Osteocyte (in vitro differentiated cells): ENCODE data around the gene LCLAT1. TPM values are rescaled to one million over a fixed set of nuclear protein-coding genes. Genes with fewer than 3 reads are reported as not detected.

Experiments used
- DNase-seq: peaks from one replicate; pipeline ENCODE4 v3.0.0; 2021; ENCODE audit warnings: mixed read lengths; ENCODE audit not compliant: unreplicated experiment; ENCODE audit errors: extremely low spot score
- H3K27ac Mint-ChIP-seq: one replicate; pipeline ENCODE4 v1.8.0; 2021; ENCODE audit warnings: mild to moderate bottlenecking, mixed read lengths; ENCODE audit not compliant: unreplicated experiment
- H3K27me3 Mint-ChIP-seq: one replicate; pipeline ENCODE4 v1.8.0; 2021; ENCODE audit warnings: mixed read lengths; ENCODE audit not compliant: unreplicated experiment
- H3K36me3 Mint-ChIP-seq: one replicate; pipeline ENCODE4 v1.8.0; 2021; ENCODE audit warnings: mixed read lengths; ENCODE audit not compliant: unreplicated experiment
- H3K4me1 Mint-ChIP-seq: one replicate; pipeline ENCODE4 v1.8.0; 2021; ENCODE audit warnings: mixed read lengths; ENCODE audit not compliant: unreplicated experiment
- H3K4me3 Mint-ChIP-seq: one replicate; pipeline ENCODE4 v1.8.0; 2021; ENCODE audit warnings: mild to moderate bottlenecking, moderate library complexity, mixed read lengths; ENCODE audit not compliant: unreplicated experiment
- H3K9me3 Mint-ChIP-seq: one replicate; pipeline ENCODE4 v1.8.0; 2021; ENCODE audit warnings: mixed read lengths; ENCODE audit not compliant: unreplicated experiment
- CTCF ChIP-seq: fragments of 200-600 bp; sonication (generic); IDR thresholded peaks from 2 replicates; pipeline ENCODE4 v1.5.0; 2021; ENCODE audit warnings: antibody characterized with exemption, mild to moderate bottlenecking, moderate library complexity
- total RNA-seq: library from RNA; stranded (reverse); gene quantifications from 2 replicates; pipeline ENCODE4 v1.2.1, GENCODE V29; 2021

The LCLAT1 gene
- total RNA-seq, 1 donor from 2014 or later, result 13.6 TPM

- H3K27me3 Mint-ChIP-seq, result no peaks in the 10 kb centered on the region
- peak; percentile 21 for DNase-seq
- TF ChIP-seq CTCF, result no peak
- H3K4me3 Mint-ChIP-seq, result no peak overlapping the region
- H3K36me3 Mint-ChIP-seq, result no peaks in the 10 kb centered on the region
- H3K9me3 Mint-ChIP-seq, result peaks cover 2% of the 10 kb centered on the region
- H3K27ac Mint-ChIP-seq, result no peak overlapping the region
- H3K4me1 Mint-ChIP-seq, result peaks cover 18% of the 10 kb centered on the region
These were observed 214.4 kb downstream of the LCLAT1 start for GRCh38 chr2:30661173-30662107.

GRCh38 chr2:30662268-30663131 is 215.5 kb downstream of the LCLAT1 start:
- Mint-ChIP-seq H3K4me3 (no peak overlapping the region), H3K27me3 (no peaks in the 10 kb centered on the region), H3K27ac (no peak overlapping the region), H3K4me1 (peaks cover 23% of the 10 kb centered on the region), H3K36me3 (no peaks in the 10 kb centered on the region), H3K9me3 (peaks cover 12% of the 10 kb centered on the region)
- no peak for TF ChIP-seq CTCF
- DNase-seq, result peak; percentile 67

- DNase-seq, result peak; percentile 54
- no peaks in the 10 kb centered on the region for H3K36me3 Mint-ChIP-seq
- no peak for TF ChIP-seq CTCF
- no peak overlapping the region for H3K27ac Mint-ChIP-seq
- H3K4me3 Mint-ChIP-seq, result no peak overlapping the region
- H3K9me3 Mint-ChIP-seq, result peaks cover 15% of the 10 kb centered on the region
- H3K4me1 Mint-ChIP-seq, result peaks cover 23% of the 10 kb centered on the region
- H3K27me3 Mint-ChIP-seq, result no peaks in the 10 kb centered on the region
These were observed 216.3 kb downstream of the LCLAT1 start for GRCh38 chr2:30663321-30663720.

GRCh38 chr2:30663806-30664205 is 216.8 kb downstream of the LCLAT1 start:
- H3K9me3 Mint-ChIP-seq, result peaks cover 20% of the 10 kb centered on the region
- no peak for TF ChIP-seq CTCF
- no peak overlapping the region for H3K27ac Mint-ChIP-seq
- H3K4me1 Mint-ChIP-seq, result peaks cover 23% of the 10 kb centered on the region
- H3K4me3 Mint-ChIP-seq, result no peak overlapping the region
- no peaks in the 10 kb centered on the region for H3K27me3 Mint-ChIP-seq
- H3K36me3 Mint-ChIP-seq, result no peaks in the 10 kb centered on the region
- peak; percentile 34 for DNase-seq
